ENCODE measurements around the gene ARX. TPM values are rescaled to one million over a fixed set of nuclear protein-coding genes. Genes with fewer than 3 reads are reported as not detected.

Gene ARX
- total RNA-seq, 1 experiment from 2014 or later = 0.30 TPM

DNA sequence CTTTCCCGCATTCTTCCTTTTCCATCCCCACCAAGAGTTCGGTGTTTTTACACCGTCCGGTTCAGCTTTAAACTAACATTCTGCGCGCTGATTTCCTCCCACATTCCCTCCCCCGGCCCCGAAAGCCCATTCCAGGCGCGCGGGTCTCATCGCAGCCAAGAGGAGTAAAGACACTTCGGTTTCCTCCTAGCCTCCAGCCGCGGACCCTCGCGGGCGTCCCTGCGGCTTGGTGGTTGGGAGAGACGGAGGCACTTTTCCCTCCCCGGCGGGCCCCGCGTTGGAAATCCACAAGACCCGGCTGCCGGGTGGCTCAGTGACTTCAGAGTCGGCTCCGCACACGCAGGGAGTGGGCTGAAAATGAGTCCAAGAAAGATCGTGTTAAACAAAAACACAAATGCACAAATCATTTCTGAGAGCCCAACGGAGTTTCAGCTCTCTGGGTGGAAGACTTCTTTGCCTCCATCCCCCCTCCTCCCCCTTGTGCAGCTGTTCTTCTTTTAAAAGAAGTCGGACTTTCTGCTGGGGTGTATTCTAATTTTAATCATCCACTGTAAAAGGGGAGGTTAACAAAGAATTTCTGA, 2.0 kb upstream of the ARX start:
- DNase-seq (ENCODE audit: extremely low read depth, low read depth) = no peak

DNA sequence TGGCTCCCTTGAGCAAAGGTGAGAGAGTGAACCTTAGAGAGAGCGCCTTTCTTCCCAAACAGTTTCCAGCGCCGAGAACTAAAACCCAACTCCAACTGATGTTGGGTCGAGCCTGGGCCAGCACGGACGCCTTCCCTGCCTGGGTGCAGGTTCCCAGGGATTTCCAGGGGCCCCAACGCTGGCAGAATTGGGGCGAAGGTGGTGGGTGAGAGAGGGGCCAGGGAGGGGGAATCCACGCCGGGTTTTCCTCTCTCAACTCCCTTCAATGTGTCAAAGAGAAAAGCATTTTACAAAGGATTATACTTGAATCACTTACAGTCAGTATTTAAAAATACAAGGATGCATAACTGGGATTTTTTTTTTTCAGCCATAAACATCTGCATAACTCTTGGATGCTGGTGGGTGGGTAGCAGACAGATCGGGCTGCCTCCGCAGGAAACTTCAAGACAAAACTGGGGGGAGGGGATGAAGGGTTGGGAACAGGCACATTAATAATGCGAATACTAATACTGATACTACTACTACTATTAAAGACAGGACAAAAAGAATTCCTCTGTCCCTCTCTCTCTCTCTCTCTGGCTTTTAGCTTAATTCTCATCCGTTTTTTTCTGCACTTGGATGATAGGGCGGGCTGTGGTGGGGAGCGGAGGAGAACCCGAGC, 1.3 kb upstream of the ARX start:
- DNase-seq (ENCODE audit: extremely low read depth, low read depth) = no peak

DNA sequence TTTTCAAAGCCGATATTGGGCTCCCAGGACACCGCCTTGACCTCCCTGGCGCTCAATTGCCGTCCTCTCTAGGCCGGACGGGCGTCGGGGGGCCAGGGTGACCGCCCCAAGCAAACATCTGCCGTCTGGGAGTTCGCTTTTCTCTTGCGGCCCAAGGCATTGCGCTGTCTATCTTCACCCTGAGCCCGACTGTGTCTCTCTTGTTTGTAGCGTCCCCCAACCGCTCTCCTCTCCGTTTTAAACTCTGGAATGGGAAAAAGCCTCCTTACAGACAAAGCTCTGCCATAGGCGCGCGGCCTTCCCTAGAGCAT, 551 bp upstream of the ARX start:
- no peak for DNase-seq (ENCODE audit: extremely low read depth, low read depth)

DNA sequence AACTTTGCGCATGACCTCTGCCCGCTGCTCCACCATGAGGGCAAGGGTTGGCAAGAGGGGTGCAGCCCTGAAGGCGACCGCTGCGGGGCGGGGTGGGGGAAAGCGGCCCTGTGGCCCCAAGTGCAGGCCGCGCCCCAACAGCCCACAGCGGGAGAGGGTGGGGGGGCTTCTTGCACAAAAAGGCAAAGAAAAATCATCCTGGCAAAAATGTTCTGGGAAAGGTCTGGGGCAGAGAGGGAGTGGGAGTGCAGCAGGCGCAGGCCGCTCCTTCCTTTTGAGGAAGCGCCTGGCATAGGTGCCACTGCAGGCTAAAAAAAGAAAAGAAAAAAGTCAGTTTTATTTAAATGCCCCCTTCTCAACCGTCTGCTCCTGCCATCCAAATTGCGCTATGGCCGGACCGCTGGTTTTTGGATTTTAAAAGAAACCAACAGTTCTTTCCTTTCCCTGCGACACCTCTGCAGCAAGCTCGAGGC, 1.4 kb downstream of the ARX start:
- no peak for DNase-seq (ENCODE audit: extremely low read depth, low read depth)

DNA sequence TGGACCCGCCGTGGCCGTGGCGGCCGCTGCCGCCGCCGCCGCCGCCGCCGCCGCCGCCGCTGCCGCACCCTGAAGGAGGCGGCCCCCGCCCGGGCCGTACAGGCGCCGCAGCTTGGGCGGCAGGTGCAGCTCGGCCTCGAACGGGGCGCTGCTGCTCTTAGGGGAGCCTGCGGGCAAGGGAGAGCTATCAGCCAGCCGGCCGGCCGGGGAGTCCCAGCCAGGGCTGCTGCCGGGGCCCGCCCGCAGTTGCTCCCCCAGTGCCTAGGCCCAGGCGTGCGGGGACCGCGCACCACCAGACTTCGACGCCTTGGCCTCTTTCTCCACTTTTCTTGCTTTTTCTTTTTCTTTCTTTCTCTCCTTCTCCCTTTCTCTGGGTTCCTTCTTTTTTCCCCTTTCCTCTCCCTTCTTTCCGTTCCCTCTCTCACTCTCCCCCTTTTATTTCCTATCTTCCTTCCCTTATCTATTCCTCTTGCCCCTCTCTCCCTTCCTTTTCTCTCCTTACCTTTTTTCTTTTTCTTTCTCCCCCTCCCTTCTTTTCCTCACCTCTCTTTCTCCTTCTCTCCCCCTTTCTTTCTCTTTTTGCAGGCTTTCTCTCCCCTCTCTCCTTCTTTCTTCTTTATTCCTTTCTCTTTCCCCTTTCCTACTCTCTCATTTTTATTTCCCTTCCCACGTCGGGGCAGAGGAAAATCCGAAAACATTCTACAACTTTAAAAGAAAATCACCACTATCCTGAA, 2.0 kb downstream of the ARX start:
- no peak for DNase-seq (ENCODE audit: extremely low read depth, low read depth)

DNA sequence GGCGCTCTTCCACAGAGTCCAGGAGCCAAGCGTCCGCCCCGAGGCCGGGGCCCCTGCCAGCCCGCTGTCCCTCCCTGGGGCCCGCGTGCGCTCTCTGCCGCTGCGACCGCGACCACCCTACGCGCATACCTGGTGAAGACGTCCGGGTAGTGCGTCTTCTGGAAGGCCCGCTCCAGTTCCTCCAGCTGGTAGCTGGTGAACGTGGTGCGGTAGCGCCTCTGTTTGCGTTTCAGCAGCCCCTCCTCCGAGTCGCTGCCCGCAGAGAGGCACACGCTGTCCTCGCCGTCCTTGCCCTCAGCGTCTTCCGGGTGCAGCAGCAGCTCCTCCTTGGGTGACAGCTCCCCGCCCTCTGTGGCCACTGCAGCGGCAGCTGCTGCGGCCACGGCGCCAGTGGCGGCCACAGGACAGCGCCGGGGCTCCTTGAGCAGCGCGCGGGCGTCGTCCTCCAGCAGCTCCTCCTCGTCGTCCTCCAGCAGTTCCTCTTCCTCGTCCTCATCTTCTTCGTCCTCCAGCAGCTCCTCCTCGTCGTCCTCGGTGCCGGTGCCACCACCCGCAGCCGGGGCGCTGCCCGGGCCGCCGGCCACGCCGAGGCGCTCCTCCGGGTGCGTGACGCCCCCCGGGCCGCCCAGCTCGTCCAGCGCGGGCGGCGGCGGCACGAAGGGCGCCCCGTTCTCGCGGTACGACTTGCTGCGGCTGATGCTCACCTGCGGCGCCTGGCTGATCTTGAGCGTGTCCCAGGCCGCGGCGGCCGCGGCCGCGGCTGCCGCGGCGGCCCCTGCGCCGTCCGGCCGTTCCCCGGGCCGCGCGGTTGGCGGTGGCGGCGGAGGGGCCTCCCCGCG, 2.8 kb downstream of the ARX start:
- DNase-seq (ENCODE audit: extremely low read depth, low read depth) = peak; percentile 21

DNA sequence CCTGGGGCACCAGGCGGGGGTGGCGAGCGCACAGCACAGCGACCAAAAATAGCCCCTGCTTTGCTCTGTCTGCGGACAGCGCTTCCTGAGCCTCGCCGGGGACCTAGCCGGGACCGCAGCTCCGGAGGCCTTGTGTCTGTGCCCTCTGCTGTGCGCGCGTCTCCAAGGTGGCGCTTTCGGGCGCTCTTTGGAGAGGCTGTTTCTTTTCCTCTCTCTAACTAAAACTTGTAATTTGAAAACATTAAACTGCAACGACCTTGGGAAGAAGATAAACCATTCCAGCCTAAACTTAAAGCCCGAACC, 3.4 kb downstream of the ARX start:
- DNase-seq (ENCODE audit: extremely low read depth, low read depth) = no peak

DNA sequence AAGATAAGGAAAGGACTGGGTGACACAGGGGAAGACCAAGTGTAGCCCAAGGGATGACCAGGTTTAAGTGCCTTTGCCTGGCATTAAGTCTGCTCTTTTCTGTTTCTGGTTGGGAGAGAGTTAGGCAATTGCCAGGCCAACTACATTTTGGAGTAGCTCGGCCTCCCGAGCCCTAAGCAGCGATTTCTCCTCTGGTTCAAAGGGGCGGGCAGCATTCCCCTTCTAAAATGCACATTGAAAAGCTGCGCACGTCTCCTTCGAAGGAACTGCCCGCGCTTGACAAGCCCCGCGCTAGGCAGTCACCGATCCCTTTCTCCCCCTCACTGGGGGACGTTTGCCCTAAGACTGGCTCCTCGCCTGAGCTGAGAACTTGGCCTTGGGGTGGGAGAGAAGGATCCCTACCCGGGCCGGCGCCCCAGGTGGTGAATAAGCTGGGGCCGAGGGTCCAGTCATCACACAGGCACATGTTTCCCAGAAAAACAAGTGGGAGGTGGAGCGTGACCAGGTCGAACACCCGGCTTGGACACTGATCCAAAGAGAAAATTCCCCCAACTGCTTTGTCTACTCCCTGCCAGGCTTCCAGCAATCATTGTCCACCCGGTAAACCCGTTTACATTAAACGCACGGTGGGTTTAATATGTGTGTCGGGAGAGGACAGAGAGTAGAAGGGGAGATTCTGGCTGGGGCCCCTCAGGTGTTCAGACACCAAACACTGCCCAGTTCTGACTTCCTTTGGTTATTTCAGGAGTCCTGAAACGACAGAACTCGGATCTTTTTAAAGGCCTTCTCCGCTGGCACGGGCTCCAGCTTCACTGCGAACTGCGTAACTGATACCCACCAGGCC, 4.0 kb downstream of the ARX start:
- no peak for DNase-seq (ENCODE audit: extremely low read depth, low read depth)

DNA sequence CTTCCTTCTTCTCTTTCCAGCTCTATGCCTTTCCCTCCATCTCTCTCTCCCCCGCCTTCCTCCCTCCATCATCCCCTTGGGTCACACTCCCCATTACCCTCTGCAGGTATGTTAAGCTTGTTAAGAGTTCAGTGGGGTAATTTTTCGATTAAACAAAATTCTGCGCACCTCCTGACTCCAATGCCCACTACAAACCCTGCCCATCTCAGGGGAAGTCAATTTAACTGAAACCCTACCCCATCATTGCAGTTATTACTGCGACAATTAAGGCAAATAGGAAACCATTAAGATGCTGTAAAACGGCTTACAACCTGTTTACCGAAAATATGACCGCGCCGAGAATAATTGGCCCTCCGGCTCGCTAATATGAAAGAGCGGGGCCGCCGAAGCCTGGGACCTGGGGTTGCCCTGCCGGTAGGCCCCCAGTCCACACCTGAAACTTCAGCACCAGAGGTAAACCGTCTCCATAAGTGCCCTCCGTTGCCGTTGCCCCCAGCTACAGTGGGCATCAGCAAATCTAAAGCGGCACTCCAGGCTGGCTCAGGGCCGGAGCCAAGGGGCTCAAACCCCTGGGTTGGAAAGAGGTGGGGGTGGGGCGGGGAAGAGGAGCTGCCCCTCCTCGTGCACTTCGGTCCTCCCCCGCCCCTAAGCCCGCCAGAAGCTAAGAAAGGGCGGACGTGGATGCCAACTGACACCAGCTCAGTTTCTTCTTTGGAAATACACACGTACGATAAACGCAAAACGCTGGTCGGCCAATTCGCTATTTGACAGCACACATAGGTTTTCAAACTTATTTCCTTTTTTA, 4.8 kb downstream of the ARX start:
- DNase-seq (ENCODE audit: extremely low read depth, low read depth) = no peak

DNA sequence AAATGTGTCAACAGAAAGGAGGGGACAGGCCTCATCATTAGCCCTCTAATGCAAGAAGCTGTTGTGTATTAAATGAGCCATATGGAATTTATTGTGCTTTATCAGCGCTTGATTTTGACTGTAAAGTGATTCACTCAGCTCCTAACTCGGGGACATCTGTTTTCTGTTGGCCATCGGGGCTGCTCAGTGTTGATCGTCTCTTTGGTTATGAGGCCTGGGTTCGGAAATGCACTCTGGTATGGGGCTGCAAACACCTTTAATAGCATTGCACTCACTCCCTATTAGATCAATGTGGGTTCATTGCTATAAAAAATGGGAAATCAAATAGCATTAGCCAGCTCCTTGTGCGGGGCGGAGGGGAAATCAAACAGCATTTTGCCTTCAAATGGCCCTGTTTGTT, 6.4 kb downstream of the ARX start:
- DNase-seq (ENCODE audit: extremely low read depth, low read depth) = no peak

DNA sequence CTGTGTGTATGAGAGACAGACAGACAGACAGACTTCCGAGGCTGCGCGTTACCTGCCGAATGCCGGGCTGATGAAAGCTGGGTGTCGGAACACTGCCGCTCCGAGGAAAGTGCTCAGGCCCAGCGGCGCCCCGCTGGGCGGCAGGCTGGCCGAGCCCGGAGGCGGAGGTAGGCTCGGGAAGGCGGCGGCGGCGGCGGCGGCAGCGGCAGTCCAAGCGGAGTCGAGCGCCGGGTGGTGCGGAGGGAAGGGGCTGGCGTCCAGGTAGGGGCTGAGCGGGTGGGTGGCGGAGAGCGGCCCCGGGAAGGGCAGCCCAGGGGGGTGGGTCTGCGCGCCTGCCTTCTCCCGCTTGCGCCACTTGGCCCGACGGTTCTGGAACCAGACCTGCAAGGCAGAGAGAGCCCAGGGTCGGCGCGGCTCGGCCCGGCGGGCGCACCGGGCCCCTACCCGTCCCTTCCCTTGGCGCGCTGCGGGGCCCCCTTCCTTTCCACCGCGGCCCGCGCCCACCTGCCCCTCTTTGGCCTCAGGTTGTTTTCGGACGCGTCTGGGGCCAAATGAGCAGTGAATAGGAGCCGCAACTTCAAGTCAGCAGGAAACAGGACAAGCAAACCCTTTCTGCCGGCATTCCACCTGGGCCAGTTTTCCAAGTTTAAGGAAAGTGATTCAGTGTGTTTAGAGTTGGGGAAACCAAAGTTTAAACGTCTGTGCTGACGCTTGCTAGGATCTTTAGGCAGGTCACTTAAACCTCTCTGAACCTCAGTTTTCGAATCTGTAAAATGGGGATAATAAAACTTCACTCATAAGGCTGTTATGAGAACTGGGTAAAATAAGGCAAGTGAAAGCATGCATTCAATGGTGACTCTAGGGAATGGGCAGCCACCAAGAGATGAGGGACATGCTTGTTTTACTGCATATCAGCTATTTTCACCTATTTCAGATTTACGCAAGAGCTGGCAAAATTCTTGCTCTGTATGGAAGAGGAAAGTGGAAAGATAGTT, 8.4 kb downstream of the ARX start:
- no peak for DNase-seq (ENCODE audit: extremely low read depth, low read depth)

DNA sequence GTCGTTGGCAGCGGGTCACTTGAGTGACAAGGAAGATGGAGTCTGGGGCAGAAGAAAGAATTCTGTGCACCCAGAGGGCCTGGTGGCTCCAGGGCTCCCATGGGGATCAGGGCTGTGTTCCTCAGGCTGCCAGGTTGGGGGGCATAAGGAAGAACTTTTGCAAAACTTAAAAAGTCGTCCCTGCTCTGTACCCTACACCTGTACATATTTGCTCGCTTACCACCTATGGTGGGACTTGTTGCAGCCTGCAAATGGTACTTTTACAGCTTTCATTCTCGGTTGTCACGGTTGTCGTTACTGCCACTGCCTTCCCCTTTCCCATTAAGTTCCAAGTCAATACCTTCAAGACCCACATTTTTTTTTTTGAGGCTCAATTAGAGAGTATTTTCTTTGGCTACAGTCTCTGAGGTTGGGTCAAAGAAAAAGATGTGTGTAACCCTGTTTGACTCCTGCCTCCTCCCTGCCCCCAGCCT, 9.1 kb downstream of the ARX start:
- no peak for DNase-seq (ENCODE audit: extremely low read depth, low read depth)

DNA sequence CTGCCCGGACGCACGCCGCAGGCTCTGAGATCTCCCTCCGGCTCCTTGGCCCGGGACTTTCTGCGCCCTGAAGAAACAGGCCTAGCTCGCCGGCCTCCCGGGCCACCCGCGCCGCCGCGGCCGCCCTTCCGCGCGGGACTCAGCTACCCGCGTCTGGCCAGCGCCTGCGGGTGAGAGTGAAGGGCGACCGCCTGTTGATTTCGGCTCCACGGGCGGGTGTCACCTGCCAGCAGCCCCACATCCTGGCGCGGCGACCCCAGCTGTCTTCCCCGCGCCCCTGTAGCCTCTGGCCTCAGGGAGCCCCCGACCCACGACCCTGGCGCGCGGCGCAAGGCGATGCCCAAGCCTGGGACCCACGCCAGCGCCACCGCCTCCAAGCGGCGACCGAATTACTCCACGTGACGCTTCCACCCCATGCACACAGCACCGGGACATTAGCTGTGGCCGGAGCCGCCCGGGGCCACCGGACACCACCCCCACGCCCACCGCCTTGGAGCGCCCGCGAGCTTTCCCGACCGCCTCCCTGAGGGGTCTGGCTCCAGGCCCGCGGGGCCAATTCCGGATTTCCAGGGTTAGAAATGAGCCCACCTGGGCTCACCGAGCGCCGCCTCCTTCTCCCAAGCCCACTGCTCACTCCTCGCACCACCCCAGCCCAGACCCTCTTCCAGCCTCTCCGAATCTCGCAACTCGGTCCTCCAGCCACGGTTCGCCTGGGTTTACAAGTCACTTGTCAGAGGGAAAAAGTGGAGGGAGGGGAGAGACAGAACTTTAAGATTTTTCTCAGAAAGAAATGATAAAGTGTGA, 10.2 kb downstream of the ARX start:
- no peak for DNase-seq (ENCODE audit: extremely low read depth, low read depth)

DNA sequence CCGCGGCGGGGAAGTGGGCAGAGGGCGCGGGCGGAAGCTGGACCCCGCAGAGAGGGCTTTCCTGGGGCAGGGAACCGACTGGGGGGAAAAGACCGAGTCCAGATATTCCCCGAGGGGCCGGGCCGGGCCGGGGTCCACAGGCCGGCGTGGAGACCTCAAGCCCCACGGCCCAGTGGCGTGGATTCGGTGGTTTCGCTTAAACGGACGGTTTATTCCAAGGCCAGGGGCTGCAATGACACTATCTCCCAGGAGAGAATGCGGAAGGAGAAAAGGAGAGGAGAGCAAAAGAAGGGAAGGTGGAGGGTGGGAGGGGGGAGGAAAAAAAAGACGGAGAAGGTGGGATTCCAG, 10.8 kb downstream of the ARX start:
- DNase-seq (ENCODE audit: extremely low read depth, low read depth) = no peak

DNA sequence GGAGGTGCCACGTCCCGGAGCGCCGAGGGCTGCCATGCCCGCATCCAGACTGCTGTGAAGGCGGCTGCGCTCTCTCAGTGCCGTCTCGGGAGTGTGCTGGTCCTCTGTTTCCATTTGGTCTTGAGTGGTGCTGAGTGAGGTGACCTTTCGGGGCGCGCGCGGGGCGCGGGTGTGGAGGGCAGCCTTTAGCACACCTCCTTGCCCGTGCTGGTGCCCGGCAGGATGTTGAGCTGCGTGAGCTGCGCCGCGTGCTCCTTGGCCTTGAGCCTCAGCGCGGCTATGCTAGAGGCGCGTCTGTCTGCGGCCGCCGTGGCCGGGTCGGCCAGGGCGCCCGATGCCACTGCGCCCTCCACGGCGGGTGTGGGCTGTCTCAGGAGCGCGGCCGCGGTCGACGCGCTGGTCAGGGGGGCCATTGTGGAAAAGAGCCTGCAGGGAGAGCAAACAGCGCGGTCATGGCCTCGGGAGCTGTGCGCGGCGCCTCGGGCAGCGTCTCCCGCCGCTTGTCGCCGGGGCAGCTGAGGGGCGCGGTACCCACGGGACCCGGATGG, 11.2 kb downstream of the ARX start:
- DNase-seq (ENCODE audit: extremely low read depth, low read depth) = no peak

DNA sequence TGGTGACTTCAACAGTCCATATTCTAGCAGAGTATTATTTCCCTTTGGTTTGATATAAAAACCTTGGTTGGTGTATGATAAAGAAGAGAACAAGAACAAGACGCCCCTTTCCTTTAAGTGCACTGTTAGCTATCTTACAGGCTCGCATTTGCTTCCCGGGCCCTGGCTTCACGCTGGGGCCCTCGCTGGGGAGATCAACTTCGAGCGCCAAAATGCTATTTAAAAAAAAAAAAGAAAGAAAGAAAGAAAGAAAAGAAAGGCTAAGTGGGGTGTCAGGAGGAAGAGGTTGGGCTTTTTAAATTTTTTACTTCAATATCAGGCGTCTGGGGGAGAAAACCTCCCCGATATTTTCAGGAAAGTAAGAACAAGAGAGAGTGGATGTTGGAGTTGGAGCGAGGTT, 11.7 kb downstream of the ARX start:
- no peak for DNase-seq (ENCODE audit: extremely low read depth, low read depth)

DNA sequence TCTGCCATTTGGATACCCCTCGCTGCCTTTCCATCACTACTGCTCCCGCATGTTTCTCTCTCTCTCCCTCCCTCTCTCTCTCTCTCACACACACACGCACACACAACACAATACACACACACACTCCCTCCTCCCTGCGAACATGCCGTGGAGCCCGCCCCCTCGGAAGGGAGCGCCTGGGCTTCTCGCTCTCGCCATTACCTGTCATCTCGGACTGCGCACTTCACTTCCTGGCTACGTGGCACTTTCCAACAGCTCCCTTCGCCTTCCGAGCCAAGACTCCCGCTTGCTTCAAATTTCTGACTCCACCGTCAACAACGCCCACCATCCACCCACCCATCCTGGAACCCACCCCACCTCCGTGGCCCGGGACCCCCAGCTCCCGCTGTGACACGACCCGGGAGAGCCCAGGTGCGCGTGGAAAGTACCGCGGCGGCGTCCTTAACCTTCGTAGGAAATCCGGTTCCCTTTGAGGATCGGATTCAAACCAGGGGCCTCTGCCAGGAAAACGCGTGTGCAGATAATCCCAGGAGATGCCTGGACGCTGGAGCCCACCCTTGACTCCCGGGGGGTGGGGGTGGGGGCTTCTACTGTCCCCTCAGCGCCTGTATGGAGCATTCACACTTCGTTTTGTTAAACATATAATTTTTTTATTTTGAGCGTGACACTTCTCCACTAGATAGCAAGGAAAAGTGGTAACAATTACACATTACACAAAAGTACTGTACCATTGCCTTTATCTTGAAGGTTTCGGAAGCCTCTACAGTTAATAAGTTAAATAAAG, 12.5 kb downstream of the ARX start:
- DNase-seq (ENCODE audit: extremely low read depth, low read depth) = no peak
